ENCODE measurements around the gene ZFP1. TPM values are rescaled to one million over a fixed set of nuclear protein-coding genes. Genes with fewer than 3 reads are reported as not detected.
A peak's percentile ranks its signal among the peaks of the same experiment; 100 is the strongest.

The ZFP1 gene
- total RNA-seq, 2 donors from 2014 or later, result 16.9 to 19.0 TPM

- Mint-ChIP-seq H3K27me3 (no peaks in the 10 kb centered on the region), H3K9me3 (no peaks in the 10 kb centered on the region), H3K27ac (no peak overlapping the region), H3K36me3 (ENCODE audit: low read depth) (peaks cover 86% of the 10 kb centered on the region), H3K4me3 (no peak overlapping the region), H3K4me1 (no peaks in the 10 kb centered on the region)
- ATAC-seq (replicated peaks), result no peak
Measured at GRCh38 chr16:75160386-75160785, 12.1 kb downstream of the ZFP1 start.

DNA sequence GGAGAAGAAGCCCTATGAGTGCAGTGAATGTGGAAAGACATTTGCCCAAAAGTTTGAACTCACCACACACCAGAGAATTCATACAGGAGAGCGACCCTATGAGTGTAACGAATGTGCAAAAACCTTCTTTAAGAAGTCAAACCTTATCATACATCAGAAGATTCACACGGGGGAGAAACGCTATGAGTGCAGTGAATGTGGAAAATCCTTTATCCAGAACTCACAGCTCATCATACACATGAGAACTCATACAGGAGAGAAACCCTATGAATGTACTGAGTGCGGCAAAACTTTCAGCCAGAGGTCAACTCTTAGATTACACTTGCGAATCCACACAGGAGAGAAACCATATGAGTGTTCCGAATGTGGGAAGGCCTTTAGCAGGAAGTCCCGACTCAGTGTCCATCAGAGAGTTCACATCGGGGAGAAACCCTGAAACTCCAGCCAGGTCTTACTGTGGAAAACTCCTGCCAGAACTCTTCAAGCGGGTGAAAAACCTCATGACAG is 21.6 kb downstream of the ZFP1 start:
- Mint-ChIP-seq H3K9me3 (peaks cover 43% of the 10 kb centered on the region), H3K4me3 (no peak overlapping the region), H3K27ac (no peak overlapping the region), H3K4me1 (no peaks in the 10 kb centered on the region), H3K27me3 (no peaks in the 10 kb centered on the region), H3K36me3 (ENCODE audit: low read depth) (peaks cover 74% of the 10 kb centered on the region)
- no peak for ATAC-seq (replicated peaks)

DNA sequence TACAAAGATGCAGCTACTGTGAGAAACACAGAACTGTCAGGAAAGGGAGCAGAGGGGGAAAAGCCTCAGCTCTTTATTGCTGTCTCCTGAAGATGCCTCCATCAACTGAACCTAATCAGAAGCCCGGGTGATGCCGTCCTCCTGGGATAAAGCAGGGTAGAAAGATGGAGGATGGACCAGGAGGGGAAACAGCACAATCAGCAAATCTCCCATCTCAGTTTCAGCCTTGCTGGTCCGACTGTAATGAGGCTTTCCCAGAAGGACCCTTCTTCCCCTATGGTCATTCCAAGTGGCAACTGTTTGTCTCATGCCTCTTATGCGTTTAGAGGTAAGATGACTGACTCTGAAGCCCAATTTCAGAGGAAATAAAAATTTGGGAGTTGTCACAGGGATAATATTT is 24.3 kb downstream of the ZFP1 start:
- no peaks in the 10 kb centered on the region for H3K4me1 Mint-ChIP-seq
- H3K4me3 Mint-ChIP-seq, result no peak overlapping the region
- peaks cover 42% of the 10 kb centered on the region for H3K9me3 Mint-ChIP-seq
- no peak for ATAC-seq (replicated peaks)
- peaks cover 48% of the 10 kb centered on the region for H3K36me3 Mint-ChIP-seq (ENCODE audit: low read depth)
- H3K27ac Mint-ChIP-seq, result no peak overlapping the region
- H3K27me3 Mint-ChIP-seq, result no peaks in the 10 kb centered on the region

- no peak for ATAC-seq (replicated peaks)
- Mint-ChIP-seq H3K4me1 (no peaks in the 10 kb centered on the region), H3K36me3 (ENCODE audit: low read depth) (peaks cover 23% of the 10 kb centered on the region), H3K9me3 (peaks cover 26% of the 10 kb centered on the region), H3K27me3 (no peaks in the 10 kb centered on the region), H3K4me3 (no peak overlapping the region), H3K27ac (no peak overlapping the region)
Measured at GRCh38 chr16:75175074-75175473, 26.8 kb downstream of the ZFP1 start.

DNA sequence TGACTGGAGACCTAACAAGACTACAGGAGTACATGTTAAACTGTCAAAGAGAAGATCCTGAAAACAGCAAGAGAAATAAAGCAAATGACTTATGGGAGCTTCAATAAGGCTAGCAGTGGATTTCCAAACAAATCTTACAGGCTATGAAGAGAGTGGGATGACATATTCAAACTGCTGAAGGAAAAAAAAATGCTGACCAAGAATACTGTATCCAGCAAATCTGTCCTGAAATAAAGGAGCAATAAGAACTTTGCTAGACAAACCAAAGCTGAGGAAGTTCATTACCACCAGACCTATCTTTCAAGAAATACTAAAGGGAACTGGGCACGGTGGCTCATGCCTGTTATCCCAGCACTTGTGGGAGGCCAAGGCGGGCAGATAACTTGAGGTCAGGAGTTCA is 28.6 kb downstream of the ZFP1 start:
- no peak overlapping the region for H3K27ac Mint-ChIP-seq

GRCh38 chr16:75179208-75179607 is 30.9 kb downstream of the ZFP1 start:
- Mint-ChIP-seq H3K36me3 (ENCODE audit: low read depth) (no peaks in the 10 kb centered on the region), H3K4me1 (no peaks in the 10 kb centered on the region), H3K27me3 (no peaks in the 10 kb centered on the region), H3K4me3 (no peak overlapping the region), H3K27ac (no peak overlapping the region), H3K9me3 (peaks cover 8% of the 10 kb centered on the region)
- ATAC-seq (replicated peaks), result peak; percentile 19

More for the DNA sequence above, 28.6 kb downstream of the ZFP1 start:
- ATAC-seq (replicated peaks), result no peak
- no peaks in the 10 kb centered on the region for H3K27me3 Mint-ChIP-seq
- no peak overlapping the region for H3K4me3 Mint-ChIP-seq
- H3K36me3 Mint-ChIP-seq (ENCODE audit: low read depth), result peaks cover 5% of the 10 kb centered on the region
- no peaks in the 10 kb centered on the region for H3K4me1 Mint-ChIP-seq
- peaks cover 24% of the 10 kb centered on the region for H3K9me3 Mint-ChIP-seq

- H3K4me1 Mint-ChIP-seq, result no peaks in the 10 kb centered on the region
- H3K27ac Mint-ChIP-seq, result no peak overlapping the region
- H3K4me3 Mint-ChIP-seq, result no peak overlapping the region
- H3K36me3 Mint-ChIP-seq (ENCODE audit: low read depth), result no peaks in the 10 kb centered on the region
- ATAC-seq (replicated peaks), result no peak
- H3K27me3 Mint-ChIP-seq, result no peaks in the 10 kb centered on the region
- peaks cover 3% of the 10 kb centered on the region for H3K9me3 Mint-ChIP-seq
Measured at GRCh38 chr16:75181630-75182029, 33.3 kb downstream of the ZFP1 start.

- Mint-ChIP-seq H3K4me3 (no peak overlapping the region), H3K27ac (no peak overlapping the region), H3K27me3 (peaks cover 3% of the 10 kb centered on the region), H3K4me1 (no peaks in the 10 kb centered on the region), H3K9me3 (no peaks in the 10 kb centered on the region), H3K36me3 (ENCODE audit: low read depth) (no peaks in the 10 kb centered on the region)
- ATAC-seq (replicated peaks), result no peak
Measured at GRCh38 chr16:75188832-75189477, 40.6 kb downstream of the ZFP1 start.

DNA sequence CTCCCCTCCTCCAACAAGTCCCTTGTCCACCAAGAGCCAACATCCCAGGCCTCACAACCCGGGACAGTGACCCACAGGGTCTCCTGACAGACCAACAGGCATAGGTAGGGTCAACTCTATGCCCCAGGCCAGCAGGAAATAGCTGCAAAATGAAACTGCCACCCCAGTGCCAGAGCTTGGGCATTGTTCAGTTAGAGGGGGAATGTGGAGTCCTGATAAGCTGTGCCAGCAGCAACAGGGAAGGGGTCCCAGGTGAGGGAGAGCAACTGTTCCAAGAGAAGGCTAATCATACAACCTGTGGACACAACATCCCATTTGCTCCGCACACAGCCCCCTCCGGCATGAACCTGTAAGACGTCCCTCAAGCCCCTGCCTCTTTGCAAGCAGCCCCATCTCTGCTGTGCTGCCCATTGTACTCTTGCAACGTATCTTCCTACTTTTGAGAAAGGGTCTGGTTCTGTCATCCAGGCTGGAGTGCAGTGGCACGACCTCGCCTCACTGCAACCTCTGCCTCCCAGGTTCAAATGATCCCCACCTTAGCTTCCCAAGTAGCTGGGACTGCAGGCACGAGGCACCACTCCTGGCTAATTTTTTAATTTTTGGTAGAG is 41.4 kb downstream of the ZFP1 start:
- no peak overlapping the region for H3K27ac Mint-ChIP-seq
- no peak for ATAC-seq (replicated peaks)
- H3K27me3 Mint-ChIP-seq, result peaks cover 3% of the 10 kb centered on the region
- H3K4me1 Mint-ChIP-seq, result no peaks in the 10 kb centered on the region
- no peak overlapping the region for H3K4me3 Mint-ChIP-seq
- no peaks in the 10 kb centered on the region for H3K9me3 Mint-ChIP-seq
- no peaks in the 10 kb centered on the region for H3K36me3 Mint-ChIP-seq (ENCODE audit: low read depth)

DNA sequence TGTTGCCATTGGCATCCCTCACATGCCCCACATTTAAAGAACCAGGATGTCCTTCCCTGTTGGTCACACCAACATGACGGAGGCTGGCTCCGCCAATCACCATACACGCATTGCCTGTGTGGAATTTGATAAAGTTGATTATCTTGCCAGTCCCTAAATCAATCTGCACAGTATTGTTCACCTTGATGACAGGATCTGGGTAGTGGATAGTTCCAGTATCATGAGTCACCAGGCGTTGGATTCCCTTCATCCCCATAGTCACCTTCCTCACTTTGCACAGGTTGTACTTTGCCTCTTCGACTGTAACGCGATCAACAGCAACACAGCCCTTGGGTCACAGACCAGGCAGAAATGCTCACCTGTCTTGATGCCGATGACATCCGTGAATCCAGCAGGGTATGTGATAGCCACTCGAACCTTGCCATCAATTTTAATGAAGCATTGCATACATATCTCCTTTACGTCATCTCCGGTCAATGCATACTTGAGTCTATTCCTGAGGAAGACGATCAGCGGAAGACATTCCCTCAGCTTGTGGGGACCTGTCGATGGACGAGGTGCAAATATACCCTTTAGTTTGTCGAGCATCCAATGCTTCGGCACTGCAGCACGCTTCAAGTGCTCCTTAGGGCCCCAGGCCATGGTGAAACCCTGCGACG is 44.4 kb downstream of the ZFP1 start:
- H3K4me3 Mint-ChIP-seq, result no peak overlapping the region
- no peaks in the 10 kb centered on the region for H3K9me3 Mint-ChIP-seq
- no peak for ATAC-seq (replicated peaks)
- no peaks in the 10 kb centered on the region for H3K4me1 Mint-ChIP-seq
- peaks cover 10% of the 10 kb centered on the region for H3K27me3 Mint-ChIP-seq
- H3K36me3 Mint-ChIP-seq (ENCODE audit: low read depth), result no peaks in the 10 kb centered on the region
- H3K27ac Mint-ChIP-seq, result no peak overlapping the region

DNA sequence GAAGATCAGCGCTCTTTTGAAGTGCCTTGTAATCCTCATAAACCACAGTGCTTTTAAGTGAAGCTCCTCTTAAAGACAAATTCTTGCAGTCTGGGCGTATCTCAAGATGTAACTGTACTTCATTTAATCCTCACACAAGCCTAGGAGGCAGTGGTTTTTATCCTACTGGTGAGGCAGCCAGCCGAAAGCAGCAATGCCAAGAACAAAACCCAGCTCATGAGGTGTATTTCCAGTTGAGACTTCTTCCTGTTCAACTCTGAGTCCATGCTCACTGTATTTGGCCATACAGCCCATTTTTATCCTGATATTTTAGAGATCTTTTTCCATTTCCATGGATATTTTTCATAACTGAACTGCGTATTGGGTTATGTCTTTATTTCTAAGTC is 44.9 kb downstream of the ZFP1 start:
- no peak overlapping the region for H3K4me3 Mint-ChIP-seq
- H3K27ac Mint-ChIP-seq, result no peak overlapping the region
- no peaks in the 10 kb centered on the region for H3K9me3 Mint-ChIP-seq
- ATAC-seq (replicated peaks), result no peak
- H3K36me3 Mint-ChIP-seq (ENCODE audit: low read depth), result no peaks in the 10 kb centered on the region
- H3K4me1 Mint-ChIP-seq, result no peaks in the 10 kb centered on the region
- H3K27me3 Mint-ChIP-seq, result peaks cover 15% of the 10 kb centered on the region

DNA sequence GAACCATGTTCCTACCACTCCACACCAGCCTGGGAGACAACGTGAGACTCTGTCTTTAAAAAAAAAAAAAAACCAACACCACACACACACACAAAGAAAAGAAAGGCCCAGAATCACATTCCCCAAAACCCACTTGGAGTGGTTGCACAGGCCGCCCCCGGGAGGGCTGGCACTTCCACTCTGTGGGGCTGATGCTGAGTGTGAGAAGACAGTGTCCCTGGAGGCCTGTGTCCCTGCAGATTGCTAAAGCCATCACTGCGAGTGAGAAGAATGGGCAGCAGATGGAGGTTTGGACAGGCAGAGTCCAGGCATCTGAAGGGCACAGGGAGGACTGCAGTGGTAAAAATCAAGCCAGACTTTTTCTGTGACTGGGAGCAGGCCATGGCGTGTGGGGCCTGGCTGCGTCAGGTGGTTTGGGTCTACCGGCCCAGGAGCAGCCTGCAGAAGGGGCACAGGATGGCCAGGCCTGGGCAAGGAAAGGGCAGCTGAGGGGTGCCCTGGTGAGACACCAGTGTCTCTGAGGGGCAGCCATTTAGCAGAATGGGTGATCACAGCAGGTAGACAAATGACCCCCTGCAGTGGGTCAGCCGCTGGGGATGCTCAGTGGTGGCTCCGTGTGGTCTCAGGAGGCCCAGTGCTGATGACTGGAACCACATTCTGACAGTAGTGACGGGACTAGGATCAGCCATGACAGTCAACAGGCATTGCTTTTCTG is 45.6 kb downstream of the ZFP1 start:
- ATAC-seq (replicated peaks), result no peak
- Mint-ChIP-seq H3K4me1 (no peaks in the 10 kb centered on the region), H3K4me3 (no peak overlapping the region), H3K9me3 (no peaks in the 10 kb centered on the region), H3K27me3 (peaks cover 15% of the 10 kb centered on the region), H3K36me3 (ENCODE audit: low read depth) (no peaks in the 10 kb centered on the region), H3K27ac (no peak overlapping the region)

DNA sequence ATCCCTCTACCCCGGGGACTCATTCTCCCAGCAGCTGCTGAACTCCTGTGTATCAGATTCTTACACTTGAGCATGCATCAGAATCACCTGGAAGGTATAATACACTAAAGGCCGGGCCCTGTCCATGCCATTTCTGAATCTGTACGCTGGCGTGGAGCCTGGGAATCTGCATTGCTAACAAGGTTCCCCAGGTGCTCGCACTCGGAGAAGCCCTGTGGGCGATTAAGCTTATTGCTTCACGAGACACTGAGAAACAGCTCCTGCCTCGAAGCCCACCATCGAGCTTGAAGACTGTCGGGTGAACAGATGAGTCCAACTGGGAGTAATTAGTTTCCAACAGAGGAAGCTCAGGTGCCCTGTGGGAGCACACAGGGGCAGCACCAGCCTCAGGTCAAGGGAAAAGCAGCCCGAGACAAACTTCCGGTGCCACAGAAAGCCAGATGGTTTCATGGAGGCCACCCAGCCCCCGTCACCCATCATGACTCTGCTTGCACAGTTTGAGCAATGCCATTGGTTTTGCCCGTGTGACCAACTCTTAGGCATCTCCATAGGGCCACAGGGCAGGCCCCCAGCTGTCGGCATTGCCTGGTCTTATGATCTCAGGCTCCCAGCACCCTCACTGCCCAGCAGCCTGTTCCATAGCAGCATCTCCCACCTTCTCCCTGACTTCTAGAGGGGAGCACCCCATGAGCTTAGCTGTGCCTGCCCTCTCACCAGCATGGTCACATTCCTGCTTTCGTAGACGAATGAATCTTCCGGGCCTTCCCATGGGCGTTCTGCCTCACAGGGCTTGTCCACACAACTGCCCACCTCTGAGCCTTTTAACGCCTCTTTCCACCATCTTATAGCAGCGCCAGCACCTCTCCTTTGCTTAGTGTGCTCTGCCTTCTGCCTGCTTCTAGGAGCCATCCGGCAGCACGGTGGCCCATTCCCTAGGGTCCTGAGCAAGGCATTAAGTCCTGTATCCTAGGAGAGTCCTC is 47.8 kb downstream of the ZFP1 start:
- Mint-ChIP-seq H3K4me3 (no peak overlapping the region), H3K27me3 (peaks cover 15% of the 10 kb centered on the region), H3K4me1 (peaks cover 7% of the 10 kb centered on the region), H3K9me3 (no peaks in the 10 kb centered on the region), H3K27ac (no peak overlapping the region), H3K36me3 (ENCODE audit: low read depth) (no peaks in the 10 kb centered on the region)
- ATAC-seq (replicated peaks), result no peak

DNA sequence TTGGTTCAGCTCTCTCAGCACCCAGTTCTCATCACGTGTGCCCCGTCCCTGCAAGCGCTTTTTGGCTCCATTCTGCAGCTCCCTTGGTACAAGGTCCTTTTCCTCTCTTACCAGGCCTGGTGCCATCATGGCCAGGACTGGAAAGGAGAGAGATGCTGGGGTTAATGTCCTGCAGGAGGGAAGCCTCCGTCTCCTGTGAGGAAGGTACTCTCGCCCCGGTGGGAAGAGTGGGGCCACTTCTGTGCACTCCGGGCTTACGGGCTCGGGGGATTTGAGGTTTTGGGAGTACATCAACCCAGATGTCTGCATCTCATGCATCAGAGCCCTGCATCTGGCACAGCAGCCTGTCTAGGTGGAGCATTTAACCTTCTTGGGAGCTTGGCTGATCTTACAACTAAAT is 48.5 kb downstream of the ZFP1 start:
- H3K9me3 Mint-ChIP-seq, result no peaks in the 10 kb centered on the region
- no peak overlapping the region for H3K4me3 Mint-ChIP-seq
- no peaks in the 10 kb centered on the region for H3K36me3 Mint-ChIP-seq (ENCODE audit: low read depth)
- H3K4me1 Mint-ChIP-seq, result peaks cover 11% of the 10 kb centered on the region
- H3K27ac Mint-ChIP-seq, result no peak overlapping the region
- peaks cover 15% of the 10 kb centered on the region for H3K27me3 Mint-ChIP-seq
- ATAC-seq (replicated peaks), result no peak

All from activated T-helper 17 cell treated with anti-CD3 and anti-CD28 coated beads, Interleukin-2, amount 50 U/mL, for 72 hours (primary cell).